ENCODE results near the gene KAZALD1.
A peak's percentile ranks its signal among the peaks of the same experiment; 100 is the strongest.

Gene KAZALD1

DNA sequence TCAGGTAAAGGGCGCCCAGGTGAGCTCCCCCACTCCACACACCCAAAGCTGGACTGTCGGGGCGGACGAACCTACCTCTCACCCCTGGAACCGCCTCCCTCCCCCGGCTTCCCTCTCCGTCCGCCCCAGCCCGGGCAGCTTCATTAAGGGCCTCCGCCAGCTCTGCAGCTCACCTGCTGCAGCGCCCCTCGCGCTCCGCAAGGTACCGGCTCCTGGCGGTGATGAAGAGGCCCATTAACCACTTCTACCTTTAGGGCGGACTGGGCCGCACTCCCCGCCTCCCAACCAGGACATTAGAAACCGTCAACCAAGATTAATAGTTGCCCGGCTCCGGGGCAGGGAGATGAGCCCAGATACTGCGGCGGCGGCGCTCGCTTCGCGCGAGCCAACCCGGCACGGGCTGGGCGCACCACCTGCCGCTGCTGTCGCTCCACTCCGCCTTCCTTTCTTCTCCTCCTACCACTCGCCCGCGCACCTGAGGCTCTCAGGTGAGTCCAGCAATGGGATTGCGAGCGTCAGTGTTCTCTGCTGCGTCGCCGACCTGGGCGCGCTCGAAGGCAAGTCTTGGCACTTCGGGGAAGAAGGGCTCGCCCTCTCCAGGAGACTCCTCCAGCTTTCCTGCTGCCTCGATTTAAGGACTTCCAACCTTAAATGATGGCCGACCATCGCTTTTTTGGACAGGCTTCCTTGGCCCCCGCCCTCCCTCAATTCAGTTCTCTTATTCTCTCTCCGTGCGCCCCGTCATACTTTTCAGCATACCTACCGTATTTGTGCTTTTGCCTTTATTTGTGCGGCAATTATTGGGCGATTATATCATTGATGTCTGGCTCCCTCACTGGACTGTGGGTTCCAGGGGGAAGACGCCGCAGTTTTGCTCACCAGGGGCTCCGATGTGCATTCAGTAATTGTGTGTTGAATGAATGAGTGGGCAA lies 13.6 kb upstream of the KAZALD1 start:
- no peak for DNase-seq (ENCODE audit: low read depth, low spot score)

DNA sequence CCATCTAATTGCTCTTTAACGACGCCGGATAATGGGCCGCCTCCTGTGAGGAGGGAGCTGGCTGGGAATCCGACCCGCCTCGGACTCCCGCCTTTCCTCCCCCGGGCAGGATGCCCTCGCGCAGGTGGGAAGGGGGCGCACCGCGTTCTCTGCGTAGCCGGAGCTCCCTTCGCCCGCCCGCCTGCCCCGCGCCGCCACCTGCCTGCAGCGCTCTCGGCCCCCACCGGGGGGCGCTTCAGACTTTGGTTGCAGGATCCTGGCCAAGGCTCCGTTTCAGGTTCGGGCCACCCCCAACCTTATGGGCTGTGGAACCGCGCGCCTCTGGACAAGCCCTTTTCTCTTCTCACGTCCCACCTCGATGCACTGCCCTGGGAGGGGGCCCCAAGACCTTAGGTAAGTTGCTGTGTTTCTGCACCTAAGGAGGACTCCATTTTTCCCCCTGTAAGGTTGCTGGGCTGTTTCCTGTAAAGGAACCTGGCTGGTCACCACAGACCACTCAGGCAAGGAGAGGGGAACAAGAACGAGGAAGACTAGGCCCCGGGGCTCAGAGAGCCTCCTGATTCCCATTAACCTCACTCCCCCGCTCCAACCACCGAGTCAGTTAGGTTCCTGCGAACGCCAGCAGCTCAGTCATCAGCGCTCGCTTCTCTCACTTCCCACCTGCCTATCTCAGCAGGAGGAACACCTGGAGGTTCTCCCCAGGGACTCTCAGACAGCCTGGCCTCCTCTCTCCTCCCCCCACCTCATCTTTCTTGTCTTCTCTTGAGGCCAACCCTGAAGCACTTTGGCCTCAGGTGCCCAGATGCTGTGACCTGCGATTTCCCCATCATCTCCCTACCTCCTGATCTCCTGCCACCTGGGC lies 11.3 kb upstream of the KAZALD1 start:
- no peak for DNase-seq (ENCODE audit: low read depth, low spot score)

DNA sequence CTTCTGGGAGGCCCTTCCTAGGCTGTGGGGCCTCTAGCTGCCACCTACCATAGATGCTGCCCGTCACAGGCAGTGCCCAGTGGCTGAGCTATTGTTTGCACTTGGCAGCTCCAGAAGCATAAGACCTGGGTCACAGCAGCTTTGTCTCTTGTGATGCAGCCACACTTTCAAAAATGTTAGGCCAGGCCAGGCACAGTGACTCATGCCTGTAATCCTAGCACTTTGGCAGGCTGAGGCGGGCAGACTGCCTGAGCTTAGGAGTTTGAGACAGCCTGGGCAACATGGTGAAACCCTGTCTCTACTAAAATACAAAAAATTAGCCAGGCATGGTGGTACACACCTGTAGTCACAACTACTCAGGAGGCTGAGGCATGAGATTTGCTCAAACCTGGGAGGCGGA lies 9.5 kb upstream of the KAZALD1 start:
- no peak for DNase-seq (ENCODE audit: low read depth, low spot score)

DNA sequence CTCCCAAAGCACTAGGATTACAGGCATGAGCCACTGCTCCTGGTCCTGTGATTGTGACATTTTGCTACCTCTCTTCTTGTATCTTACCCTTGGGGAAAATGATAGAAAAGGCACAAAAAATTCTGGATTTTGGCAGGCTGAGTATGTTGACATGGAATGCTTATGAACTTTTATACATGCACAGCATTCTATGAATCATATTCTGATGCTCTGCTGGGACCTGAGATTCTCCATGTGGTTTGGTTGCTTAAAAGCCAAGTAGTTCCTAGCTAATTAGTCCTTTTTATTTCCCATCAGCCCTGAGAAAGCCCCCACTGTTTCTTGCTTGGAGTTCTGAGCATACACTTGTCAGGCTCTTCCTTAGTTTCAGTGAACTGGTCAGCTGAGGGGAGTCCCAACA lies 8.3 kb upstream of the KAZALD1 start:
- no peak for DNase-seq (ENCODE audit: low read depth, low spot score)

DNA sequence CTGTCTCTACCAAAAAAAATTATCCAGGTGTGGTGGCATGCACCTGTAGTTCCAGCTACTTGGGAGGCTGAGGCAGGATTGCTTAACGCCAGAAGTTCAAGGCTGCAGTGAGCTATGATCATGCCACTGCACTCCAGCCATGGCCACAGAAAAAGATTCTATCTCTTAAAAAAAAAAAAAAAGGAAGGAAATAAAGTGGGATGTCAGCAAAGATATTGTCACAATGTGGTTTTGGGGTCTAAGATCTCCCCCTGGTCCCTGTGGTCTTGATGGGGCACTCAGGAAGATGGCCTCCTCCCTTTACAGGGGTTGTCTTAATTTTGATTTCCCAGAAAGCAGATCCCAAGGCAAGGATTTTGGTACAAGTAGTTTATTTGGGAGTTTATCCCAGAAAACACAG lies 7.4 kb upstream of the KAZALD1 start:
- no peak for DNase-seq (ENCODE audit: low read depth, low spot score)

DNA sequence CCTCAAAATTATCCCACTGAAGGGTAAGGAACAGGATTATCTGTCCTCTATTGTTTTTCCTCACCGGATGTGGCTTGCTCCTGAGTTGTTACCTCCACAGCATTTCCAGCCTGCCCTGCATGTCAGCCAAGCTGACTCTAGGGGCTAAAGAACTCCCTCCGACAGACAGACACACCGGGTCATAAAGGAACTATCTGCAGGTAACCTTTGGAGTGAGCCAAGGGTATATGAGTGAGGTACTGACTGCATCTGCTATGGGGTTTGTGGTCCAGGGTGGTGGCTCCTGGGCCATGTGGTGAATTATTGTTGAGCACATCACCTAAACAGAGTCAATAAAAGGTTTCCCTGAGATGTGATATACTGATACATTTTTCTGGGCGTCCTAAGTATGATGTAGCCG lies 6.9 kb upstream of the KAZALD1 start:
- DNase-seq (ENCODE audit: low read depth, low spot score): no peak

DNA sequence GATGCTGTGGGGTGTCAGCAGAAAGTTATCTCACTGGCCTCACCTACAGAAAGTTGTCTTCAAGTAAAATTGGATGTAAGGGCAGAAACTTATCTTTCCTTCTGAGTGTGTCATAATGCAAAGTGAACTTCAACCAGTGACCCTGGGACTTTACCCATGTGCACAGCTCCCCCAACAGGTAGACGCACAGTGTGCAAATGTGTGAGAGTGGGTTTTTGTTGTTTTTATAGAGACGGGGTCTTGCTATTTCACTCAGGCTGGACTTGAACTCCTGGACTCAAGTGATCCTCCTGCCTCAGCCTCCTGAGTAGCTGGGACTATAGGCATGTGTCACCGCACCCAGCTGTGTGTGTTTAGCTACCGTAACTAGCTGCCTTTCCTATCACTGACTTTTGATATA lies 6.4 kb upstream of the KAZALD1 start:
- no peak for DNase-seq (ENCODE audit: low read depth, low spot score)

DNA sequence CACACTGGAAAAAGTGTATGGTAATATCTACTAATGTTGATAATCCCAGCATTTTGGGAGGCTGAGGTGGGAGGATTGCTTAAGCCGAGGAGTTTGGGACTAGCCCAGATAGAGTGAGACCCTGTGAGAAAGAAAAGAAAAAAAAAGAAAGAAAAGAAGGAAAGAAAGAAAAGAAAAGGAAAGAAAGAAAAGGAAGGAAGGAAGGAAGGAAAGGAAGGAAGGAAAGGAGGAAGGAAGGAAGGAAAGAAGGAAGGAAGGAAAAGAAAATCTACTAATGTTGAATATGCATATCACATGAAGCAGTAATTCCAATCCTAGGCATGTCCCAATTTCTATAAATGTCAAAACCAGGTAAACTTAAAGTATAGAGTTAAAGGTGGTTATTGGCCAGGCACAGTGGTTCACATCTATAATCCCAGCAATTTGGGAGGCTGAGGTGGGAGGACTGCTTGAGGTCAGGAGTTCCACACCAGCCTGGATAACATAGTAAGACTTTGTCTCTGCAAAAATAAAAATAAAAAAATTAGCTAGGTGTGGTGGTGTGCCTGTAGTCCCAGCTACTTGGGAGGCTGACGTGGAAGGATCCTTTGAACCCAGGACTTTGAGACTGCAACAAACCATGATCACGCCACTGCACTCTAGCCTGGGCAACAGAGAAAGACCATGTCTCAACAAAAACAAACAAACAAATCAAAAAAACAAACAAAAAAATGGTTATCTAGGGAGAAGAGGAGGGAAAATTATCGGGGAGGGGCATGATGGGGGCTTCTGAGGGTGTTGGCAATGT lies 5.2 kb upstream of the KAZALD1 start:
- DNase-seq (ENCODE audit: low read depth, low spot score): no peak

DNA sequence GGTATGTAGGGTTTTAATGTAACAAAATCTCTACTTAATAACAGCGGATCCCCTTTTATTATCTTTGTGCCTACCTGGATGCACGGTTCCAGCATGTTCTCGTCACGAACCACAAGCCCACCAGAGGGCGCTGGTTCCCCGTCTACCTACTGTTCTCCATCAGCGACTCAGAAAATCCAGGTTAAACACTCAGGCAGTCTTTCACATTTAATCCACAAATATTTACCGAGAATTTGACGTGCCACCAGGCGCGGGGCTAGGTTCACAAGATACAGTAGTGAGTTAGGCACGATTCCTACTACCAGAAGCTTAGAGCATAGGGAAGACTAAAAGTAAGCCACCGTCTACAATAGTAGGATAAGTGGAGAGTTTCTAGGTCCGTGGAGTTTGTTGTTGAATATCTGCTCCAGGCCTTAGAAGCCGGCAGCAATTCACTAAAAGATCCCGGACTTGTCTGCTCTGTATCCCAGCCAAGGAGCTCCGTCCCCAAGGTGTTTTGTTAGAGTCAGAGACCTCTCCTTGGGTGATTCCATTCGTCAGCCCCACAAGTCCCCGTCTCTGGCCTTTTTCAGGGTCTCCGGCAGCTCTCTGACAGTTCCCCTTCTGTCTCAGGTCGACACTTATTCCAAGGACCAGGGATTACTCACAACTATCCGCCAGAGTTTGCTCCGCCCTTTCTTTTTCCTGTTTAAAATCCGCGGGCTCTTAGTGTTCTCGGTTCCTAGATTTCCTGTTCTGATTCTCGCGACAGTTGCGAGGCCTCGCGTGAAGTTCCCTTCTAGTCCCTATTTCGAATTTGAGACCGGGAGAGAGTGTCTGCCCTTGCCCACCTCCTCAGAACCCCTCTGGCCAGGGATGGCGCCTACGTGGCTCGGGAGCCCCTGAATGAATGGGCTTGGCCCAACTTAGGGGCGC lies 1.5 kb upstream of the KAZALD1 start:
- peak; percentile 91 for DNase-seq (ENCODE audit: low read depth, low spot score)

DNA sequence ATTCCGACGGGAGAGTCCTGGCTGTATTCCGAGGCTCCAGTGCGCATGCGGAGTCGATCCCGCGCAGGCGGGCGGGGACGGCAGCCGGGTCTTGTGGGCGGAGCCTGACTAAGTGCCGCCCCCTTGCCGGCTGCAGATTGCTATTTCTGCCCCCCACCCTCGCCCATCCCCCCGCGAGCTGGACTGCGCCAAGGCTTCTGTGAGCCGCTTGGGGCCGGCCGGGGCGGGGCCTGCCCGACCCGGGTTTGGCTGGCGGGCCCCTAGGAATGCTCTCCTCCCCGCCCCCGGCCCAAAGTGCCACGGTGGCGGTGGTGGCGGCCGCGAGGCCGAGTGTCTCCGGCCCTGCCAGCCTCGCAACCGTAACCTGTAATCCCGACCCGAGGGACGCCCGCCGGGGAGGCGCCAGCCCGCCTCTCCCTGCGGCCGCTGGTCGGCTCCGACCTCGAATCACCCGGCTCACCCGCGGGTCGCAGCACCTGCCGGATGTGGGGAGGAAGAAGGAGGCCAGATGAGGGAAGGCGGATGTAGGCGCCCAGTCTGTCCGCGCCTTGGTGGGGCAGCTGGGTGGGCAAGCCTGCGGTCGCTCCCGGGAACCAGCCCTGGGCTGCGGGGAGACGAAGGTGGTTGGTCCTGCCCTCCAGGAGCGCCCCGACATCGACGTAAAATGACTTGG lies 702 bp upstream of the KAZALD1 start:
- peak; percentile 67 for DNase-seq (ENCODE audit: low read depth, low spot score)

DNA sequence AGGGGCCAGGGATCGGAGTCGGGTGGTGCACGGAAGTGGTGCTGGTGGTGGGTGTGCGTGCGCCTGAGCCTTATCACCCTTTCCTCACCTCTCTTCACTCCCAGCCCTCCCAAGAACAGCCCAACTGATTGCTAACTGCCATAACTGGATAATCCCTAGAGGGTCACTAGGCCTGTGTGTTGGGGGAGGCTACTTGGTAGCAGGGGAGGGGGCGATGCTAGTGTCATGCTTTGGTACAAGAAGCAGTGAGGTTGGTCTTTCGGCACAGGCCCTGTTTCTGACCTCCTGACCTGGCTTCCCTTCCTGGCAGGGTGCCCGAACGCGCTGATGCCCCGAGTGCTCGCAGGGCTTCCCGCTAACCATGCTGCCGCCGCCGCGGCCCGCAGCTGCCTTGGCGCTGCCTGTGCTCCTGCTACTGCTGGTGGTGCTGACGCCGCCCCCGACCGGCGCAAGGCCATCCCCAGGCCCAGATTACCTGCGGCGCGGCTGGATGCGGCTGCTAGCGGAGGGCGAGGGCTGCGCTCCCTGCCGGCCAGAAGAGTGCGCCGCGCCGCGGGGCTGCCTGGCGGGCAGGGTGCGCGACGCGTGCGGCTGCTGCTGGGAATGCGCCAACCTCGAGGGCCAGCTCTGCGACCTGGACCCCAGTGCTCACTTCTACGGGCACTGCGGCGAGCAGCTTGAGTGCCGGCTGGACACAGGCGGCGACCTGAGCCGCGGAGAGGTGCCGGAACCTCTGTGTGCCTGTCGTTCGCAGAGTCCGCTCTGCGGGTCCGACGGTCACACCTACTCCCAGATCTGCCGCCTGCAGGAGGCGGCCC lies 652 bp downstream of the KAZALD1 start:
- DNase-seq (ENCODE audit: low read depth, low spot score): no peak

DNA sequence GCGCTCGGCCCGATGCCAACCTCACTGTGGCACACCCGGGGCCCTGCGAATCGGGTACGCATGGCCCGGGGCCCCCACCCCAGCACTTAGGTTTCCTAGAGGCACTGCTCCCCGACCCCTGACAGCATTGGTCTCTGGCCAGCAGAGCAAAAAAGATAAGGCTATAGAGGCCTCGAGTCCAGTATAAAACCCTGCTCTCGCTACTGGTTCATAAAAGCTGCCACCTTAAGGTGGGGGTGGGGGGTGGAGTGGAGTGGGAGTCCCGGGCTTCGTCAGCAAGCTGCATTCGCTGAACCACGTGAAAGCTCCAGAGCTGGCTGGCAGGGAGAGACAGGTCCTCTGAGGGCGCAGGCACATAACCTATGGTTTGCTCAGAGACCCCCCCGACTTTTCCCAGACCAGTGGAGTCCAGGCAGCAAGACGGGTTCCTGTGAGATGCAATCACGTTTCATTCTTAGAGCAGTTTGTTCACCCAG lies 1.3 kb downstream of the KAZALD1 start:
- no peak for DNase-seq (ENCODE audit: low read depth, low spot score)

DNA sequence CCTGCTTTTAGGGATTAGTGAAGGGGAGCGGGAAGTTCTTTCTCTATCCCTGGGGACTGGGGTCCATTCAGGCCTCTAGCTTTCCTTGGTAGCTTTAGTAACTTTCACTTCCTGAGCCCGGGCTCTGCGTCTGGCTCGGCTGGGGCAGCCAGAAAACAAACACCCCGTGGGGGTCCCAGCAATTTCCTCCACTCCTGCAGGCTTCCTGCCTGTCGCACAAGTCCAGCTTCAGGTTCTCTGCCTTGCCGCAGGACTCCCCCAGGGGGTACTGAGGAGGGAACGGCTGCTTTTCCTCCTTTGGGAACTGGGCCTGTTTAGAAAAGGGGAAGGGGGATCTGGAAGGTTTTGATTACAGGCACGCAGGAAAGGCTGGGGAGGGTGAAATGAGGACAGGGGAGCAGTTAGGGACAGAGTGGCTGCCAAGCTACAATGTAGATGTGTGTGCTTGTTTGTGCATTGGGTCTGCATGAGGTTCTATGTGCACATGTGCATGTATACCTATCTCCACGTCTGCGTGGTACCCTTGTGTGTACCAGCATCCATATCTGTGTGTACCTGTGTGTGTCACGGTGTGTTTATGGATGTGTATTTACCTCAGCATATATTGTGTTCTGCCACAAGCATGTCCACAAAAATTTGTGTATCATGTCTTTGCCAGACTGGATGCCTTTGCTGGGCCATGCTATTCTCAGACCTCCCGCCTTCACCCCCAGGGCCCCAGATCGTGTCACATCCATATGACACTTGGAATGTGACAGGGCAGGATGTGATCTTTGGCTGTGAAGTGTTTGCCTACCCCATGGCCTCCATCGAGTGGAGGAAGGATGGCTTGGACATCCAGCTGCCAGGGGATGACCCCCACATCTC lies 2.0 kb downstream of the KAZALD1 start:
- DNase-seq (ENCODE audit: low read depth, low spot score): no peak

DNA sequence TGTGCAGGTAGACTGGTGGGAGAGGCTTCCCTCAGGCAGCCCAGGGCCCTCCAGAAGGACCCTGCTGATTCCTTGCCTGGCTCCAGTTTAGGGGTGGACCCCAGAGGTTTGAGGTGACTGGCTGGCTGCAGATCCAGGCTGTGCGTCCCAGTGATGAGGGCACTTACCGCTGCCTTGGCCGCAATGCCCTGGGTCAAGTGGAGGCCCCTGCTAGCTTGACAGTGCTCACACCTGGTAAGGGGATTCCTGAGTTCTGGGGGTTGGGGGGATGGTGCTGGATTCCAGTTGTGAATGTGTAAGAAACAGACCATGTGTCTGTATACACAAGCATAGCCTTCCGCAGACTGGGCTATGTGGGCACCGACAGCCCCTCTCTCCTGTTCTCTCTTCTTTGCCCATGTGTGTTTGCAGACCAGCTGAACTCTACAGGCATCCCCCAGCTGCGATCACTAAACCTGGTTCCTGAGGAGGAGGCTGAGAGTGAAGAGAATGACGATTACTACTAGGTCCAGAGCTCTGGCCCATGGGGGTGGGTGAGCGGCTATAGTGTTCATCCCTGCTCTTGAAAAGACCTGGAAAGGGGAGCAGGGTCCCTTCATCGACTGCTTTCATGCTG lies 2.7 kb downstream of the KAZALD1 start:
- no peak for DNase-seq (ENCODE audit: low read depth, low spot score)

DNA sequence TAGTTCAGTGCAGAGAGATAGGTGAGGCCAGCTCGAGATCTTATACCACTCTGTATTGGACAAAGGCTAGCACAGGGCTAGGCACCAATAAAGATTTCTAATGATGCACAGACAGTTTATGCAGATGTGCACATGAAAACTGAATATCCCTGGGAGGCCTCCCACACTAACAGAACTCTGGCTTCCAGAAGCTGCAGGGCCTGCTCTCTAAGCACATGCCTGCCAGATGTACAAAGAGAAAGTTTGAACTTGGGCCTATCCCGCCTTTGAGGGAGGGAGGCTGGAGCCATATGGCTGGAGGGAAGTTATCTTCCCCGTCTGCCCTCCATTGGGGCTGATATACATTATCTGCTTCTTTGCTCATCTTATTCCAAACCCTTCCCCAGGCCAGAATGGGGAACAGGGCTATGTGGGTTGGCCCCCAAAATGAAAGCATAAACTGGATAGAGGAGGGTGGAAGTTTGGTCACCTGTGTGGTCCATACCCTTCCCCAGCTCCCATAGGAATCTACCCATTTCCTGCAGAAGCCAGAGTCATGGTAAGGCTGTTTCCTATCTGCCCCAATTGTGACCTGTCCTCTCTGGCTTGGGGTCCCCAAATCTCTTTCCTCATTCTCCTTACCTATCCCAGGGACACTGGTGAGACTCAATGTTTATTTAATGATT lies 3.8 kb downstream of the KAZALD1 start:
- no peak for DNase-seq (ENCODE audit: low read depth, low spot score)

DNA sequence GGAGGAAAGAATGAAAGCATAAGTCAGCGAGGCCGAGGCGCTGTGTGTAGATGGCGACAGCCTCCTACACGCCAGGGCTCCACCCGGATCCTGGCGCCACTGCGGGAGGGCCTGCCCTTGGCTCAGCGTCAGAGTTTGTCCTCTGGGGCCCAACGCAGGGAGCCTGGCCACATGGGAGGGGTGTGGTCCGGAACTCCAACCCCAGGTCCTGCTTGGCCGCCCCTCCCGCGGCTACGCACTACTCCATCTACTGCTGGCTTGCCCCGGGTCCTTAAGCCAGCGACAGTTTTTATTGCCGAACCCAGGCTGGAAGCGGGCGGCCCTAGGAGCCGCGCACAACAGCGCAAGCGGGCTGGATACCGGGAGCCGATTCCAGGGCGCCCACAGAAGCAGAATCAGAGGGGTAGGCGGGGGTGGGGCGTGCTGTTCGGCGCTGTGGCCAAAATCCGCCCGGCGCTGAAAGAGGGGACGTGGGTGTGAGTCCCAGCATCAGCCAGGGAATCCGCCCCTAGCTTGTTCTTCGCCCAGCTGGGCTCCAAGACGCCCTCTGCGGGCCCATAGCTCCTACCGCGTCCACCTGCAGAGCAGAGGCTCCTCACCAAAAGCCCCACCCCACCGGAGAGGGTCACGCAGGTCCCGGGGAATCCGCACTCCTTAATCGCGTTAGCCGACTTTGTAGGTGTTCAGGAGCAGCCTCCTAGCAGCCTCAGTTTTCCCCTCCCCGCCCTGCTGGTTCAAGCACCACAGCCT lies 4.5 kb downstream of the KAZALD1 start:
- DNase-seq (ENCODE audit: low read depth, low spot score): no peak
